GM19035 (cell line): ENCODE data around the gene SALL4.
"Not testable (repeated sequence)": the region's sequence is repeated elsewhere in the genome, so short reads cannot be mapped to it uniquely, and the experiment has no call there.

Source experiments
- ATAC-seq: cut with Tn5 transposase; IDR thresholded peaks from one replicate; pipeline ENCODE4 v1.9.1; 2021; ENCODE audit not compliant: unreplicated experiment

The SALL4 gene

DNA sequence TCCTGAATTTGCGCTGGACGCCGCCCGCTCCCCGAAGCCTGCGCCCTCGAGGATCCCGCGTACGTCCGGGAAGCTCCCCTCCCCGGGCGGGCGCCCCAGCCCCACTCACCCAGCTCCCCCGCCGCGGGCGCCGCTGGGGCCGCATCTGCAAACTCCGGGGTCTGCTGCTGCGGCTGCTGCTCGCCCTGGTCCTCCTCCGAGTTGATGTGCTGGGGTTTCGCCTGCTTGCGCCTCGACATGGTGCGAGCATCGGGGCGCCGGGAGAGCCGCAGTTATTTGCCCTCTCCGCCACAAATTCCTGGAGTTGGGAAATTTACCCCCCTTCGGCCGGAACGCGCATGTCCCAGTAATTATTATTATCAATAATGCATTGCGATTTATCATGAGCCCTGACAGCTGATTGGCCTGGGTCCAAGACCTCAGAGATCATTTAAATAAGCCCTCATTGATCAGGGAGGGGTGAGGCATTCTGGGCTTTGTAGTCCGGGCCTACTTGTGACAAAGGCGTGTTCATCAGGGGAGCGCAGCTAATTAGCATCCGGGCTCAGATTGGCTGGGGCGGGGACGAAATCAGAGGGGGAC is at the start of gene SALL4:
Gene SALL4 (minus strand): TSS at position 352 of the 582 bp plus-strand sequence. CDS start 113 bp downstream, at position 239.
- no peak for ATAC-seq

- no peak for ATAC-seq
Measured at GRCh38 chr20:51848346-51848745, 46.0 kb upstream of the SALL4 start.

DNA sequence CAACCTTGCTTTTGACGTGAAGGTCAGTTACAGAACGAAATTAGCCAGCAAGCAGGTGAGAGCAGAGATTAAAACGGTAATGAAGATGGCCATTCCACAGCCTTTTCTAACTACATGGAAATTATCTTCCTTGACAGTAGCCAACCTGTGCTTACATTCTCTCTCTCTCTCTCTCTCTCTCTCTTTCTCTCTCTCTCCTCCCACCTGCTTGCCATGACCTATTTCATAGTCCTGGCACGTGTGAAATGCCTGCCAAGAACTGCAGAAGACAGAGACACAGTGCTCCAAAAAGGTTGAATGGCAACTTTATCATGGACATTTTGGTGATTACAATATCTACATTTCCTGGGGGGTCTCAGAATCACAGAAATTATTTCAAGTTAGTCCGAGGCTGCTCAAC is 38.5 kb upstream of the SALL4 start:
- ATAC-seq, result no peak

DNA sequence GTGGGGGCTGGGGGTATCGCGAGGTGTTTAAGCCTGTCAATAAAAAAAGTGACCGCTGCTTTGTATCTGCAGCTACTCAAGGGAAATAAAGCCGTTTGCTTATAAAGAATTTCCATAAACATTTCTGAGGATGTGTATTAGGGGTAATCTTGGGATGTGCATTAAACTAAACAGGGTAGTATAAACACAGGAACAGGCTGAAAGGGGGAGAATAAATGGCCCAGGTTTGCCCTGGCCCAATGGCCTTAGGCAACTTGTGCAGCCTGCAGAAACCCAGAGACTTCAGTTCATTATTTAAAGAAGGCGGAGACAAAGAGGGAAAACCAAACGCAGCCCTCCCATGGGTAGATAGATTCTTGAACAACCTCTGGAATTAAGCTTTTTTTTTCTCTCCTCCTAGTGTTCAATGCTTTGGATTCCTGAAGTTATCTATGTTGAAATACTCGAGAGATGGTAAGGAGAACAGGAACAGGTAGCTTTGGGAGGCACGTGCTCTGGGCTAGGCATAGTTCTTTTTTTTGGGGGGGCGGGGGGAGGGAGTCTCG is 35.6 kb upstream of the SALL4 start:
- ATAC-seq, result no peak

DNA sequence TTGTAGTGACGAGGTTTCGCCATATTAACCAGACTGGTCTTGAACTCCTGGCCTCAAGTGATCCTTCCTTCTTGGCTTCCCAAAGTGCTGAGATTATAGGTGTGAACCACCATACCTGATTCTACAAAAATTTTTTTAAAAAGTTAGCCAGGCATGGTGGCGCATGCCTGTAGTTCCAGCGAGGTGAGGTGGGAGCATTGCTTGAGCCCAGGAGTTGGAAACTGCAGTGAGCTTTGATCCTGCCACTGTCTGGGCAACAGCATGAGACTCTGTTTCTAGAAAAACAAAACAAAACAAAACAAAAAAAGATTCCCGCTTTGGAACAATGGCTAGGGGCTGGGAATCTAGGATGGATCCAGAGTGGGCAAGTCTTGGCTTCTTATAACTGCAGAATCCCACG is 35.1 kb upstream of the SALL4 start:
- no peak for ATAC-seq

GRCh38 chr20:51833326-51833725 is 31.0 kb upstream of the SALL4 start:
- ATAC-seq, result no peak

DNA sequence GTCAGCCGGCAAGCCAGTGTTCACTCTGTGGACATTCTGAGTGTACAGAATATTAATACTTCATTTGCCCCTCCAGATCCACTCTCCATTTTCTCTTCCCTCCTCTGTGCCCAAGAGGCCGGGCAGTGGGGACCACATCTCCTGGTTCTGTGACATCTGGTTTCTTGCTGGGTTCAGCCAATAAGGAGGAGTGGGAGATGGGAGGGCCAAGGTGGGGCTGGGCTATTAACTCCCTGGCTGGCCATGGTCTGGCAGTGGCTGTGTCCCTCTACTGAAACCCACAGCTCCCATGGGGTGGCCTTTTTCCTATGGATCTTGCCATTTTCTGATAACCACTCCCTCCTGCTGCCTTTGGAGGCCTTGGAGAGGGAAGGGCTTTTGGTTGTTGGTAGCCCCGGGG is 30.0 kb upstream of the SALL4 start:
- no peak for ATAC-seq

GRCh38 chr20:51831866-51832265 is 29.5 kb upstream of the SALL4 start:
- no peak for ATAC-seq

GRCh38 chr20:51830538-51830937 is 28.2 kb upstream of the SALL4 start:
- ATAC-seq, result no peak

DNA sequence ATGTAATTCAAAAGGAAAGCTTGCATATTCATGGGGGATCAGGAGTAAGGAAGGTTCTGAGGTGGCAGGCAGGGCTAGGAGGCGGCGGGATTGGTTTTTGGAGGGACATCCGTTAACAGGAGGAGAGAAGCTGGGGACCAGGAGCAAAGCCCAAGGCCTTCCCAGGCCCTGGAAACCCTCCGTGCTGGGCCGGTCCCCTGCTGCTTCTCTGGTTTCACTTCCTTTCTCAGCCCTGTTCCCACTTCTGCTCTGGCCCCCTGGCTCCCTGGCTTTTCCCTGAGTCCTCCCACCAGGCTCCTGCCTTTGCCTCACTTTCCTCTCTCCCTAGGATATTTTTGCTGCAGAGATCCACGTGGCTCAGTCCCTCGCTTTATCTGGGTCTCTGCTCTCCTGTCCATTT is 26.4 kb upstream of the SALL4 start:
- no peak for ATAC-seq

DNA sequence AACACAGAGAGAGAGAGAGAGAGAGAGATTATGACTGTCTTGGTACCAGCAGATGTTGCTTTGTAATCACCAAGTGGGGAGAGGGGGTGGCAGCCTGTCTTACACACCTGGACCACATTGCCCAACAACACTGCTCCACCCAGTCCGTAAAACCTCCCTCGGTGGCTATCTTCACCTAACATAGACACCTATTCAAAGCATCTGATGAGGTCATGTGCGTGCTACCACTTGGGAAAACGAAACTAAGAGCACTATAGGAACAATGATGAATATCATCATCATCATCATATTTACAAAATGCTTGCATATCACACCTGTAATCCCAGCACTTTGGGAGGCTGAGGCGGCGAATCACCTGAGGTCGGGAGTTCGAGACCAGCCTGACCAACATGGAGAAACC is 24.1 kb upstream of the SALL4 start:
- ATAC-seq, result no peak

DNA sequence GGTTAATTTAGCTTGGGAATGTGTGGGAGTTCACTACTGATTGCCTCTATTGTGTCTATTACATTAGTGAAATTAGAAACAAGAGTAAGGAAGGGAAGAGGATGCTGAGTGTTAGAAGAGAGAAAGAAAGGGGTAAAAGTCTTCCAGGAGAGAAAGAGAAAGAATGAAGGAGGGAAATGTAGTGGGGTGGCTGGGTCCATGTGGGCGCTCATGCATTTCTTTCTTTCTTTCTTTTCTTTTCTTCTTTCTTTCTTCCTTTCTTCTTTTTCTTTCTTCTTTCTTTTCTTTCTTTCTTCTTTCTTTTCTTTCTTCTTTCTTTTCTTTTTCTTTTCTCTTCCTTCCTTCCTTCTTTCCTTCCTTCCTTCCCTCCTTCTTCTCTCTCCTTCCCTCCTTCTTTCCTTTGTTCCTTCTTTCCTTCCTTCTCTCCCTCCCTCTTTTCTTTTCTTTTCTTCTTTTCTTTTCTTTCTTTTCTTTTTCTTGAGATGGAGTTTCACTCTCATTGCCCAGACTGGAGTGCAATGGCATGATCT is 16.2 kb upstream of the SALL4 start:
- ATAC-seq, result no peak

DNA sequence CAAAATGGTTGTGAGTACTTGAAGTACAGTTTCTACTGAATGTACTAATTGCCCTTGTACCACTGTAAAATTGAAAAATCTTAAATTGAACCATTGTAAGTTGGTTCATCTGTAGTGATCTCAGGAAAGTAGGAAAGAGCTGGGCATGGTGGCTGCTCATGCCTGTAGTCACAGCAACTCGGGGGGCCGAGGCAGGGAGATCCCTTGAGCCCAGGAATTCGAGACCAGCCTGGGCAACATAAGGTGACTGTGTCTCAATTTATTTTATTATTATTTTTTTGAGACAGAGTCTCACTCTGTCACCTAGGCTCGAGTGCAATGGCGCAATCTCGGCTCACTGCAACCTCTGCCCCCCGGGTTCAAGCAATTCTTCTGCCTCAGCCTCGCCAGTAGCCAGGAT is 14.5 kb upstream of the SALL4 start:
- ATAC-seq, result not testable (repeated sequence)

- no peak for ATAC-seq
Measured at GRCh38 chr20:51815383-51816076, 13.2 kb upstream of the SALL4 start.

DNA sequence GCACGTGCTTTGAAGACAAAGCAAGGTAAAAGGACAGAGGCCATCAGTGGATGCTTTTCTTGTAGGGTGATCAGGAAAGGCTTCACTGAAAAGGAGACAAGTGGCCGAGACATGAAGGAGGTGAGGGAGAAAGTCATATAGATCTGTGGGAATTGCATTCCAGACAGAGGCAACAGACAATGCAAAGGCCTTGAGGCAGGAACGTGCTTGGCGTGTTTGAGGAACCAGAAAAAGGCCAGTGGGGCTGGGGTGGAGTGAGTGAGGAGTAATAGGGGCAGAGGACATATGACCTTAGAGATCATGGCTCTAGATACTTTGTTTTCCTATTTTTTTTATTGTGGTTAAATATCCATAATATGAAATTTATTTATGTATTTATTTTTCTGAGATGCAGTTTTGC is 10.5 kb upstream of the SALL4 start:
- ATAC-seq, result no peak

- no peak for ATAC-seq
Measured at GRCh38 chr20:51811514-51812128, 9.3 kb upstream of the SALL4 start.

GRCh38 chr20:51811042-51811355 is 8.7 kb upstream of the SALL4 start:
- ATAC-seq, result no peak

- ATAC-seq, result no peak
Measured at GRCh38 chr20:51810155-51811041, 8.1 kb upstream of the SALL4 start.

DNA sequence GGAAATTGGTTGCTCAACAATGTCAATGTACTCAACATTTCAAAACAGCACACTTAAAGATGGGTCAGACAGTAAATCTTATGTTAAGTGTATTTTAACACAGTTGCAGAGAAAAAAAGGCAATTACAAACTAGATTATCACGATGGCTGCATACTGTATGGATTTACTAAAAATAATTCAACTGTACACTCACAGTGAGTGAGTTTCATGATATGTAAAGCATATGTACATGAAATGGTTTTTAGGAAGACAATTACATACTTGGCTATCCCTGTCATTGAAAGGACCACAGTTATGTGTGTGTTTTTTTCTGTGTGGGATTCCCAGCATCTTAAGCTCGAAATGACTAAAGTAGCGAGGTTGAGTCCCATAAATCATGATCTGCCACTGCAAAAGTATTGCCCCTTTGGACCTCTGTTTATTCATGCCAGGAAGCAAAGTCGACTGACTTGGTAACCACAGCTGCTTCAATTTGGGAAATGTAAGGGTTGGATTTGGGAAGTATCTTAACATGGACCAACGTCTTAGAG is 5.5 kb upstream of the SALL4 start:
- ATAC-seq, result no peak

DNA sequence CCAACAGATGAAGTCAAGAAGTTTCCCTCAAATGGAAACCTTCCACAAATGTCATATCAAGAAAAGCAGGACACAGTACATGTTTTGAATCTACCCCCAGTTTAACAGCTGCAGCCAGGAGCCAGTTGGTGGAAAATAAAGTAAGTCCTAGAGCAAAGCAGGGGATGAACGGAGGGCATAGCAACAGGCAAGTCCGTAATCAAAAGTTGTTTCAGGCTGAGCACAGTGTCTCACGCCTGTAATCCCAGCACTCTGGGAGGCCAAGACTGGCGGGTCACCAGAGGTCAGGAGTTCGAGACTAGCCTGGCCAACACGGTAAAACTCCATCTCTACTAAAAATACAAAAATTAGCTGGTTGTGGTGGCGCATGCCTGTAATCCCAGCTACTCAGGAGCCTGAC is 2.4 kb upstream of the SALL4 start:
- ATAC-seq, result no peak
